Stomach smooth muscle (tissue), 2 donors: ENCODE data around the gene SHROOM1.

ENCODE experiments used
- H3K27ac ChIP-seq: one replicate; pipeline ENCODE4 v1.7.0; 2013; ENCODE audit warnings: mild to moderate bottlenecking, low read length, inconsistent platforms
- H3K27me3 ChIP-seq, 2 donors: one replicate each; pipeline ENCODE4 v1.7.0; 2013; ENCODE audit warnings: low read length in 2 of 2; ENCODE audit not compliant: insufficient read depth in 2 of 2, control insufficient read depth in 1 of 2
- H3K36me3 ChIP-seq, 2 donors: one replicate each; pipeline ENCODE4 v1.7.0; 2013; ENCODE audit warnings: low read length in 2 of 2; ENCODE audit not compliant: control insufficient read depth in 2 of 2, insufficient read depth in 2 of 2
- H3K4me1 ChIP-seq: one replicate; pipeline ENCODE4 v1.7.0; 2013; ENCODE audit warnings: low read length; ENCODE audit not compliant: control insufficient read depth, insufficient read depth
- H3K4me3 ChIP-seq, 2 donors: one replicate each; pipeline ENCODE4 v1.7.0; 2013; ENCODE audit warnings: low read length in 2 of 2
- H3K9ac ChIP-seq, 2 donors: one replicate each; pipeline ENCODE4 v1.7.0; 2013; ENCODE audit warnings: low read length in 2 of 2, mild to moderate bottlenecking in 1 of 2
- H3K9me3 ChIP-seq, 2 donors: one replicate each; pipeline ENCODE4 v1.7.0; 2013; ENCODE audit warnings: low read length in 2 of 2; ENCODE audit not compliant: control insufficient read depth in 2 of 2
- donor health status: healthy.
- donor health status: Pancreatic carcinoma.

Gene SHROOM1

DNA sequence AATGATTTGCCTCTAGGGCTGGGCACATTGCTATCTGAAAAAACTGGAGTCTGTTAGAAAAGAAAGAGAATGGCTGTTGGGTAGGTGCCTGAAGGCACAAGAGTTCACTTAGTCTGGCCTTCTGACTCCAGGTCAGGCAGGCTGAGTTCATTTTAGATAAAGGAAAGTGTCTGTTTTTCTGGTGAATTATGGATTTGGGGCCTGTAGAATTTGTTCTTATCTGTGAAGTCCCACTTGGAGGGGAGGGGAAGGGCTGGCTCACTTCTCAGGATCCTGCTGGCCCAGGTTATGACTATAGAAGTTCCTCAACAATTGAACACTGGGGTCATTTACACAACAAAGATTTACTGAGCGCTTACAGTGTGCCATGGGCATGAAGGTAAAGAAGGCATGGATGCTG is 41.9 kb downstream of the SHROOM1 start:
- Histone ChIP-seq H3K27ac (no peak overlapping the region), H3K4me1 (no peaks in the 10 kb centered on the region), H3K9ac (no peak overlapping the region), H3K36me3 (no peaks in the 10 kb centered on the region), H3K27me3 (peaks cover 0 to 4% of the 10 kb centered on the region in 2 donors), H3K9me3 (no peaks in the 10 kb centered on the region), H3K4me3 (no peak overlapping the region)

GRCh38 chr5:132787076-132787475 is 43.4 kb downstream of the SHROOM1 start:
- no peaks in the 10 kb centered on the region for H3K36me3 ChIP-seq
- H3K4me3 ChIP-seq: no peak overlapping the region
- no peaks in the 10 kb centered on the region for H3K9me3 ChIP-seq
- H3K27ac ChIP-seq: no peak overlapping the region
- H3K27me3 ChIP-seq: no peaks in the 10 kb centered on the region
- H3K9ac ChIP-seq: no peak overlapping the region
- no peaks in the 10 kb centered on the region for H3K4me1 ChIP-seq

DNA sequence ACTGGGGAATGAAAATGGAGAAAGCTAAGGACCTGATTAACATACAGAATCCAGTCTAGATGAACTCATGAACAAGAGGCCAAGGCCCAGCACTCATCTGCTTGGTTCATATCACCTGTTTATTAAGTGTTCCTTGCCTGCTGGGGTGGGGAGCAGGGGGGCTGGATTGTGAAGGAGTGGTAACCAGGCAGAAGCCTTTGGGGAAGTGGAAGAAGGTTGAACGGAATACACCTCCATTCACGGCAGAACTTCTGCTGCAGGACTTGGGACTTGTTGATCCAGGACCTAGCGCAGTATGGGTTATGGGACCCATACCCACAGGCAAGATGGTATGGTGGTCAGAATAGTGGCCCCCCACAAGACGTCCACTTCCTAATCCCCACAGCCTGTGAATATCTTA is 44.6 kb downstream of the SHROOM1 start:
- Histone ChIP-seq H3K9ac (no peak overlapping the region), H3K9me3 (no peaks in the 10 kb centered on the region), H3K4me1 (no peaks in the 10 kb centered on the region), H3K36me3 (no peaks in the 10 kb centered on the region), H3K27me3 (no peaks in the 10 kb centered on the region), H3K27ac (no peak overlapping the region), H3K4me3 (no peak overlapping the region)

- no peak overlapping the region for H3K27ac ChIP-seq
- H3K9me3 ChIP-seq: no peaks in the 10 kb centered on the region
- no peak overlapping the region for H3K4me3 ChIP-seq
- no peaks in the 10 kb centered on the region for H3K4me1 ChIP-seq
- no peaks in the 10 kb centered on the region for H3K36me3 ChIP-seq
- no peaks in the 10 kb centered on the region for H3K27me3 ChIP-seq
- H3K9ac ChIP-seq: no peak overlapping the region
These were observed 45.1 kb downstream of the SHROOM1 start for GRCh38 chr5:132785365-132785764.

- peaks cover 9% of the 10 kb centered on the region for H3K4me1 ChIP-seq
- no peaks in the 10 kb centered on the region for H3K36me3 ChIP-seq
- no peak overlapping the region for H3K4me3 ChIP-seq
- no peak overlapping the region for H3K9ac ChIP-seq
- no peaks in the 10 kb centered on the region for H3K9me3 ChIP-seq
- H3K27me3 ChIP-seq: no peaks in the 10 kb centered on the region
- no peak overlapping the region for H3K27ac ChIP-seq
These were observed 48.3 kb downstream of the SHROOM1 start for GRCh38 chr5:132782101-132782500.

- no peaks in the 10 kb centered on the region for H3K9me3 ChIP-seq
- H3K4me3 ChIP-seq: no peak overlapping the region
- H3K27me3 ChIP-seq: no peaks in the 10 kb centered on the region
- no peaks in the 10 kb centered on the region for H3K36me3 ChIP-seq
- peaks cover 16% of the 10 kb centered on the region for H3K4me1 ChIP-seq
- H3K9ac ChIP-seq: no peak overlapping the region
- H3K27ac ChIP-seq: no peak overlapping the region
These were observed 49.4 kb downstream of the SHROOM1 start for GRCh38 chr5:132781029-132781428.

GRCh38 chr5:132780577-132780976 is 49.9 kb downstream of the SHROOM1 start:
- no peaks in the 10 kb centered on the region for H3K36me3 ChIP-seq
- peaks cover 17% of the 10 kb centered on the region for H3K4me1 ChIP-seq
- no peaks in the 10 kb centered on the region for H3K27me3 ChIP-seq
- H3K4me3 ChIP-seq: no peak overlapping the region
- no peak overlapping the region for H3K9ac ChIP-seq
- no peak overlapping the region for H3K27ac ChIP-seq
- no peaks in the 10 kb centered on the region for H3K9me3 ChIP-seq

DNA sequence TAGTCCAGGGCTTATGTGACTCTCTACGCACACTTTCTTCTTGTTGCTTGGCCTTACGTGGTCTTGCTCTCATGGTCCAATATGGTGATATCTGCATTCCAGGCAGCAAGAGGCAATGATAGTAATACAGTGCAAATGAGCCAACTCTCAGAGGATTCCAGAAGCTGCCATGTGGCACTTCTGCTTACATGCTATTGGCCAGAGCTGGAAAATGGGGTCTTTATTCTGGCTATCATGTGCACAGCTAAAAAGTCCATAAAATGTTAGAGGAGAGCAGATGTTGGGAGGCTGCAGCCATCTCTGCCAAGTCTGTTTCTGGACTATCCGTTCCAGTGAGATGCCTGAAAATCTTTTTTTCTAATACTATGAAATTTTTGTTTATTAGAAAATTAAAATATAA is 50.5 kb downstream of the SHROOM1 start:
- Histone ChIP-seq H3K9me3 (no peaks in the 10 kb centered on the region), H3K4me1 (peaks cover 22% of the 10 kb centered on the region), H3K9ac (no peak overlapping the region), H3K36me3 (no peaks in the 10 kb centered on the region), H3K27ac (no peak overlapping the region), H3K4me3 (no peak overlapping the region), H3K27me3 (no peaks in the 10 kb centered on the region)

DNA sequence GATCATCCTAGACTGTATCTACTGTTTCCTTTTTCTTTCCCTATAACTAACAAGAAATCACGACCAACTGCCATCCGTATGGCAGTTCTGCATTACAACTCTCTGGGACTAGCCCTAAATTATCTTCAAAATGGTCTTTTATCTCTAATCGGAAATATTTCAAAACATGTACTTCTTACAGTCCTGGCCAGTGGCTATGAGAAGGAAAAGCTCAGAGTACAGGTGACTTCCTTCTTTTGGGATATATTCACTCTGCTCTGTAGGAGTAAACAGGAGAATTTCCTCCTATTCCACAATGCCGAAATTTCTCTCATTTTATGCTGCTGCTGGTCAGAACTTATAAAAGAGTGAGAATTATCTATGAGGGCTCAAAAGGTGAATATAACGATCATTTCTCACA is 51.6 kb downstream of the SHROOM1 start:
- no peak overlapping the region for H3K9ac ChIP-seq
- no peaks in the 10 kb centered on the region for H3K9me3 ChIP-seq
- peaks cover 30% of the 10 kb centered on the region for H3K4me1 ChIP-seq
- no peak overlapping the region for H3K27ac ChIP-seq
- no peak overlapping the region for H3K4me3 ChIP-seq
- H3K36me3 ChIP-seq: no peaks in the 10 kb centered on the region
- no peaks in the 10 kb centered on the region for H3K27me3 ChIP-seq

GRCh38 chr5:132778129-132778528 is 52.3 kb downstream of the SHROOM1 start:
- Histone ChIP-seq H3K36me3 (no peaks in the 10 kb centered on the region), H3K9me3 (no peaks in the 10 kb centered on the region), H3K9ac (peak overlapping the region in 1 of 2 donors; percentile 72), H3K4me1 (peaks cover 36% of the 10 kb centered on the region), H3K4me3 (peak overlapping the region; percentile 79 to 93), H3K27me3 (no peaks in the 10 kb centered on the region), H3K27ac (no peak overlapping the region)

GRCh38 chr5:132777209-132778069 is 53.0 kb downstream of the SHROOM1 start, which contains the start of gene SEPTIN8:
SEPTIN8 (minus strand) TSS chr5:132777239; CDS start chr5:132777137, 102 bp downstream.
- Histone ChIP-seq H3K4me1 (peaks cover 42% of the 10 kb centered on the region), H3K27ac (peak within 1 kb of the TSS; percentile 11)

More at GRCh38 chr5:132777209-132778069, 53.0 kb downstream of the SHROOM1 start, which contains the start of gene SEPTIN8:
- Histone ChIP-seq H3K9ac (peak within 1 kb of the TSS; percentile 72 to 75), H3K36me3 (no peaks in the 10 kb centered on the region), H3K27me3 (no peaks in the 10 kb centered on the region), H3K9me3 (no peaks in the 10 kb centered on the region), H3K4me3 (peak within 1 kb of the TSS; percentile 79 to 93)
